KOPT-K1 (cell line): Measurements from ENCODE around the gene ADCY5.

ENCODE experiments used
- H3K27ac ChIP-seq: fragments of 200-600 bp; sonication (generic); 2 replicates; pipeline ENCODE4 v1.5.1; 2016; ENCODE audit warnings: antibody characterized with exemption, mild to moderate bottlenecking, low read depth, low read length; ENCODE audit not compliant: poor library complexity, severe bottlenecking
- H3K36me3 ChIP-seq: fragments of 200-600 bp; sonication (generic); 2 replicates; pipeline ENCODE4 v1.5.1; 2017; ENCODE audit warnings: antibody characterized with exemption, mild to moderate bottlenecking, low read length, moderate library complexity; ENCODE audit not compliant: insufficient read depth
- H3K9me3 ChIP-seq: fragments of 200-600 bp; sonication (generic); 2 replicates; pipeline ENCODE4 v1.5.1; 2017; ENCODE audit warnings: antibody characterized with exemption, low read length, mild to moderate bottlenecking; ENCODE audit not compliant: insufficient read depth, poor library complexity, severe bottlenecking

ADCY5 gene

GRCh38 chr3:123447416-123447748, 1.5 kb downstream of the ADCY5 start:
- H3K36me3 ChIP-seq = no peaks in the 10 kb centered on the region

DNA sequence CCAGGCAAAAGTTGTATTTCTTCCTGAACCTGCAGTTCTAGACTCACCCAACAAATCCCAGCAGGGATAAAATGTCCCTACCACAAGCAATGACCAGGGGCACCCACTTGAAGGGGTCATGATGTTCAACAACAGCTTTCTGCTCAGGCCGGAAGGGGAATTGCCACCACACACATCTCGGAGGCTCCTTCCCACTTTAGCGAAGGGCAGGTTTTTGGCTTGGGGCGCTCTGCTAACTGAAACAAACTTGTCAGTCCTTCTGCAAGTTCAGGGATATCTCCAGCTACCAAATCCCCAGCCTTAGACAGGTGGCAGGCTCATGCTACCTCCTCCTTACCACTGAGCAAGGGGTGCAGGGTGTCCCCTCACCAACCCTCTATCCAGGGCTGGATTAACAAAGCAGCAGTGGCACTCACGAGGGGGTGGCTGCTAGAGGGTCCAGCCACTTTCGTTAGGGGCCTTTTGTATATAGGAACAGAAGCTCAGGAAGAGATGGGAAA, 2.2 kb downstream of the ADCY5 start:
- Histone ChIP-seq H3K27ac (no peak overlapping the region), H3K9me3 (peaks cover 4% of the 10 kb centered on the region), H3K36me3 (no peaks in the 10 kb centered on the region)

More at GRCh38 chr3:123447416-123447748, 1.5 kb downstream of the ADCY5 start:
- Histone ChIP-seq H3K27ac (no peak overlapping the region), H3K9me3 (peaks cover 4% of the 10 kb centered on the region)

DNA sequence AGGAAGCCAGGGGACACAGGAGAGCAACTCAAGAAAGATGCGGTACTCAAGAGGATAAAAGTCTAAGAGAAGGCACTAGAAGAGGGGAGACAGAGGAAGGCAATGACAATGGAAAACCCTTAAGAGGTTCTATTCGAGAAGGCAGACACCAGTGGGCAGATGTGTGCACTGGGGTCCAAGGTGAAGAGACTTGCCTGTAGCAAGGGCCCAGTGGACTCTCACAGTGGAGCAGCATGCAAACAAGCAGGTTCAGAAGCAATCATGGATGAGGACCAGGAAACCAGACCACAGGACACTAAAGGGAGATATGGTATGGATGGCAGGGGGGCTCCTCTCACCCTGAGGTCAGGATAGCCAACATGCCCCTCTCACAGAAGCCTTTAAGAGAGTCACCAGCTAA, 2.7 kb downstream of the ADCY5 start:
- Histone ChIP-seq H3K27ac (no peak overlapping the region), H3K36me3 (no peaks in the 10 kb centered on the region), H3K9me3 (peaks cover 4% of the 10 kb centered on the region)

- H3K36me3 ChIP-seq = no peaks in the 10 kb centered on the region
- no peak overlapping the region for H3K27ac ChIP-seq
- H3K9me3 ChIP-seq = peaks cover 4% of the 10 kb centered on the region
These were observed 3.2 kb downstream of the ADCY5 start for GRCh38 chr3:123445702-123446101.

GRCh38 chr3:123444744-123445143, 4.1 kb downstream of the ADCY5 start:
- peaks cover 4% of the 10 kb centered on the region for H3K9me3 ChIP-seq
- no peaks in the 10 kb centered on the region for H3K36me3 ChIP-seq
- H3K27ac ChIP-seq = no peak overlapping the region

DNA sequence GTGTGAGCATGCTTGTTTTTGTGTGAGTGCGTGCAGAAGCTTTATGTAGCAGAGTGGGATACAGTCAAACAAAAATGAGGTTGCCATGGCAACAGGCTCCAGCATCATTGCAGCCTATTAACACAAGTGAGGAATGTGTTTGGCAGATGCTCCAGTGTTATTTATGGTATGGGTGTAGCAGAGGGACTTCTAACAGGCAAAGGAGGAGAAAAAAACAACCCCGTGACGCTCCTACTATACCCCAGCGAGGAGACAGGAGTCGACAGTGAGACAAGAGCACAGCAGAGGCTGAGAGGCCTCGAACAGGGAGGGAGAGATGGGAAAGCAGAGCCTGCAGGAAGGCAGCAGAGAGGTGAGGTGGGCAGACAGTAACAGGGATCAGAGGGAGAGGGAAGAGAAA, 4.9 kb downstream of the ADCY5 start:
- Histone ChIP-seq H3K36me3 (no peaks in the 10 kb centered on the region), H3K9me3 (peaks cover 4% of the 10 kb centered on the region)

DNA sequence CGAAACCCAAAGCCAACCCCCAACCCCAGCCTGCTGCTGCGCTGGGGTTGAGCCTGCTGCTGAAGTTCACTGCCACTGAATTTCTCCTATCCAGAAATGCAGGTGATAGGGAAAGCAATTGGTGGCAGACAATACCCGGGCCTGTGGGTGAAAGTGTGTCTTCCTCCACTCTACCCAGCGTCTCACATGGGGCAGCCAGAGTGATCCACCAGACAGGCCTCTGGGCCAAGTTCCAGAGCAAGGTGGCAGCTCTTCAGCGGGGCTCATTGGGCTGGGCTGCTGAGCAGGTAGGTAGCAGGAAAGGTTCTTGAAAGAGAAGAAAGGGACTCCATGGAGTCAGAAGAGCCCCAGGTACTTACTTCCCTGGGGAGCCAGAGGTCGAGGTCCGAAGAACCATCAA, 6.0 kb downstream of the ADCY5 start:
- Histone ChIP-seq H3K36me3 (no peaks in the 10 kb centered on the region), H3K27ac (no peak overlapping the region), H3K9me3 (no peaks in the 10 kb centered on the region)

More for the DNA sequence above, 4.9 kb downstream of the ADCY5 start:
- H3K27ac ChIP-seq = no peak overlapping the region

DNA sequence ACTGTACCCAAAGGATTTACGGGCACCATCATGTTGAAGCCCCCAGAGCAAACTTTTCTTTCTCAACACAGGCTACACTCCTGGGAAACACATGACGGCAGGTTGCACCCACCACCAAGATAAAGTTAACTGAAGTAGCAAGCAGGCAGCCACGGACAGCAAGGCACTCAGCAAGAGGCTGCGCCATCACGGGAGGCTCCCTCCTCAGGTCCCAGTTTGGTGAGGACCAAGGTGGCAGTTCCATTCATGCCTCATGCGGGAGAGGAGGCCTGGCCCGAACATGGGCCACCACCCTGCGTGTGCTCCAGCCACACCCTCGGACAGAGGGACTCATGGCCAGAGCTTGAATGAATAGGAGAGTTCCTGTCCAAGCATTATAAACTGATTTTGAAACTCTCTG, 6.8 kb downstream of the ADCY5 start:
- H3K27ac ChIP-seq = no peak overlapping the region
- H3K9me3 ChIP-seq = no peaks in the 10 kb centered on the region
- H3K36me3 ChIP-seq = no peaks in the 10 kb centered on the region

- Histone ChIP-seq H3K27ac (no peak overlapping the region), H3K36me3 (no peaks in the 10 kb centered on the region), H3K9me3 (no peaks in the 10 kb centered on the region)
These were observed 8.9 kb downstream of the ADCY5 start for GRCh38 chr3:123439806-123440580.

- Histone ChIP-seq H3K9me3 (no peaks in the 10 kb centered on the region), H3K36me3 (no peaks in the 10 kb centered on the region), H3K27ac (no peak overlapping the region)
These were observed 15.9 kb downstream of the ADCY5 start for GRCh38 chr3:123432832-123433523.

DNA sequence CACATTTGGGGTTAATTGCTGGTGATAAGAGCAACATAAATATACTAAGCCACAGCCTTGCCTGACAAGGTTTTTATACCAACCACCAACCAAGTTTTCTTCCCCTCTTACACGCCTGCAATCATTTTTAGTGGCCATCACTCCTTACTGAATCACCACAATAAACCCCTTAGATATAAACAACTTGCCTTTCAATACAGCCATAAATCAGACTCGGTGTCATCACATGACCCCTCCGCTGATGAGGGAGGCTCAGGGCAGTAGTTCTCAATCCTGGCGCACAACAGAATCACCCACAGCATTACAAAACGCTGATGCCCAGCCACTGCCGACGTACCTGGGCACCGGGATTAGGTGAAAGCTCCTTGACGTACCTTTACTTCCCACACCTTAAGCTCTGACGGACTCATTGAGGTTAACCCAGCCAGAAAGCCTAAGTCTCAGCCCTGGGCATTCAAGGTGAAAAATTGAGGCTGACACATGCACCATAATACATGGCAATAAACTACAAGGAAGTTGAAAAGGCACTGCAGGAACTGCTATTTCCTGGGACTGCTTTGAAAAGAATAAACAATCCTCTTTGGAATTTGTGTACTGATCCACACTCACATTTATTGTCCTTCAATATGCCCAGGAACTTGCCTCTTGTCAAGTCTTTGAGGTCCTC, 17.1 kb downstream of the ADCY5 start:
- no peaks in the 10 kb centered on the region for H3K36me3 ChIP-seq
- H3K27ac ChIP-seq = no peak overlapping the region
- H3K9me3 ChIP-seq = no peaks in the 10 kb centered on the region

DNA sequence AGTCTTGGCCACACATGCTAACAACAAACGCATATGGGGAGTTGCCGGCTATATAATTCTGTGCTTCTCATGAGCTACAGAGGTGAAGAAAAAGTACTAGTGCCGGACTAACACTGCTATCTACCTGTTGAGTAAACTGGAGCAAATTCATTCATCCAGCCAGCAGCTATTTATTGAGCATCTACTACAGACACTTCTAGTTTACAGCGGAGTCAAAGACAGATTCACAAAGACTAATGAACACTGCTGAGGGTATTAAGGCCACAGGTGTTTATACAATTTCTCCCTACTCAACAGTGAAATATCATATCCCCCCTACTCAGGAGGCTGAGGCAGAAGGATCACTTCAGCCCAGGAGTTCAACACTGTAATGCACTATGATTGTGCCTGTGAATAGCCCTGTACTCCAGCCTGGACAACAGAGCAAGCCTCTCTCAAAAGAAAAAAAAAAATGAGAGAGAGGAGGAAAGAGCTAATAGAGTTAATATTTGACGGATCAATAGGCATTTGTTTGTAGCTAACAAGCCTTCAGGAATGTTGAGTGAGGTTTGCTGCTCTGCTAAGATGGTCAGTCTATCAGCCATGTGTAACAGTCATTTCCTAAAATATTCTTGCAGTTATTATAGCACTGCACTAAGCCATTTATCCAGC, 17.8 kb downstream of the ADCY5 start:
- Histone ChIP-seq H3K27ac (no peak overlapping the region), H3K36me3 (no peaks in the 10 kb centered on the region), H3K9me3 (no peaks in the 10 kb centered on the region)

DNA sequence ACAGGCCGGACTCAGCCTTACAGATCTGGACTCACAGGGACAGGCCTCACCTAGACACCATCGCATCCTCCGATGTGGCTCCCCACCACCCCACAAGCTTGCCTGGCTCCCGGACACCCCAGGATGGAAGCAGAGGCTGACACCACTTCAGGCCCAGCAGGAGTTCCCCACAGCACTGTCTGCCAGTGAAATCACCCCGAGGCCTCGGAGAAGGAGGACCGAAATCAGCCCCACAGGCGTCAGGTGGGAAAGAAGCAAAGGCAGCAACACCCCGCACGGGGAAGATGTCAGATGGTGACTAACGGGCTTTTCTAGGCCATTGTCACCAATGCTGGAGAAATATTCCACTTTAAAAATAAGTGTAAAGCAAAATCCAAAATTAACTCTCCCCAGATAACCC, 18.6 kb downstream of the ADCY5 start:
- H3K36me3 ChIP-seq = no peaks in the 10 kb centered on the region
- no peak overlapping the region for H3K27ac ChIP-seq
- H3K9me3 ChIP-seq = no peaks in the 10 kb centered on the region

GRCh38 chr3:123429362-123430125, 19.3 kb downstream of the ADCY5 start:
- no peak overlapping the region for H3K27ac ChIP-seq
- H3K9me3 ChIP-seq = no peaks in the 10 kb centered on the region
- H3K36me3 ChIP-seq = no peaks in the 10 kb centered on the region
